Liver (tissue), 9 donors: Measurements from ENCODE around the gene CPSF3. TPM values are rescaled to one million over a fixed set of nuclear protein-coding genes. Genes with fewer than 3 reads are reported as not detected.

Source experiments
- DNase-seq: peaks from one replicate; pipeline ENCODE4 v3.0.0-alpha.2; 2017; ENCODE audit warnings: low spot score
- H3K27ac ChIP-seq, 2 donors: one replicate each; pipeline ENCODE4 v1.7.0; 2013; ENCODE audit warnings: inconsistent platforms in 2 of 2, low read length in 2 of 2, control low read depth in 1 of 2, low read depth in 1 of 2, mild to moderate bottlenecking in 1 of 2
- H3K27me3 ChIP-seq, 4 donors: one replicate each; pipeline versions ENCODE4 v1.6.1 to v1.7.0; 2013; ENCODE audit warnings: low read length in 3 of 4, inconsistent platforms in 1 of 4, mild to moderate bottlenecking in 1 of 4, moderate library complexity in 1 of 4; ENCODE audit not compliant: control insufficient read depth in 4 of 4, insufficient read depth in 4 of 4
- H3K36me3 ChIP-seq, 4 donors: one replicate each; pipeline versions ENCODE4 v1.6.1 to v1.7.0; 2013; ENCODE audit warnings: low read length in 3 of 4, mild to moderate bottlenecking in 3 of 4, low read depth in 1 of 4, moderate library complexity in 1 of 4; ENCODE audit not compliant: control insufficient read depth in 4 of 4, insufficient read depth in 3 of 4
- H3K4me1 ChIP-seq, 4 donors: one replicate each; pipeline versions ENCODE4 v1.6.1 to v1.7.0; 2013; ENCODE audit warnings: low read length in 3 of 4, mild to moderate bottlenecking in 3 of 4, moderate library complexity in 1 of 4; ENCODE audit not compliant: control insufficient read depth in 4 of 4, insufficient read depth in 4 of 4
- H3K4me3 ChIP-seq, 3 donors: one replicate each; pipeline versions ENCODE4 v1.6.1 to v1.7.0; 2013; ENCODE audit warnings: low read length in 3 of 3, control low read depth in 1 of 3, low read depth in 1 of 3, mild to moderate bottlenecking in 1 of 3
- H3K9ac ChIP-seq, 2 donors: one replicate each; pipeline ENCODE4 v1.7.0; 2013; ENCODE audit warnings: low read length in 2 of 2, mild to moderate bottlenecking in 2 of 2, moderate library complexity in 2 of 2, control low read depth in 1 of 2, low read depth in 1 of 2
- H3K9me3 ChIP-seq, 4 donors: one replicate each; pipeline versions ENCODE4 v1.6.1 to v1.7.0; 2013; ENCODE audit warnings: low read length in 3 of 4; ENCODE audit not compliant: control insufficient read depth in 4 of 4
- EGR1 ChIP-seq, 2 donors: IDR thresholded peaks; 2 replicates each; pipeline ENCODE4 v1.6.1; 2016 to 2018; ENCODE audit warnings: antibody characterized with exemption in 2 of 2, low read depth in 2 of 2
- FOXA1 ChIP-seq: IDR thresholded peaks from 2 replicates; pipeline ENCODE4 v1.6.1; 2016; ENCODE audit warnings: antibody characterized with exemption
- FOXA2 ChIP-seq: IDR thresholded peaks from 2 replicates; pipeline ENCODE4 v1.6.1; 2016; ENCODE audit warnings: antibody characterized with exemption
- GABPA ChIP-seq, 2 donors: IDR thresholded peaks in 1 of 2; conservative IDR thresholded peaks in 1 of 2; 2 replicates each; pipeline ENCODE4 v1.6.1; 2016; ENCODE audit warnings: antibody characterized with exemption in 2 of 2, mild to moderate bottlenecking in 1 of 2, moderate library complexity in 1 of 2
- HNF4A ChIP-seq, 2 donors: conservative IDR thresholded peaks; 2 replicates each; pipeline ENCODE4 v1.6.1; 2016; ENCODE audit warnings: antibody characterized with exemption in 2 of 2, mild to moderate bottlenecking in 2 of 2
- HNF4G ChIP-seq: IDR thresholded peaks from 2 replicates; pipeline ENCODE4 v1.6.1; 2016; ENCODE audit warnings: antibody characterized with exemption
- JUND ChIP-seq, 2 donors: IDR thresholded peaks; 2 replicates each; pipeline ENCODE4 v1.6.1; 2016; ENCODE audit warnings: antibody characterized with exemption in 2 of 2
- NR2F2 ChIP-seq: IDR thresholded peaks from 2 replicates; pipeline ENCODE4 v1.6.1; 2016; ENCODE audit warnings: antibody characterized with exemption
- RAD21 ChIP-seq, 2 donors: IDR thresholded peaks; 2 replicates each; pipeline ENCODE4 v1.6.1; 2016; ENCODE audit warnings: antibody characterized with exemption in 2 of 2, mild to moderate bottlenecking in 2 of 2
- RXRA ChIP-seq, 2 donors: IDR thresholded peaks; 2 replicates each; pipeline ENCODE4 v1.6.1; 2017 to 2018; ENCODE audit warnings: antibody characterized with exemption in 2 of 2, mild to moderate bottlenecking in 1 of 2
- SP1 ChIP-seq: IDR thresholded peaks from 2 replicates; pipeline ENCODE4 v1.6.1; 2018; ENCODE audit warnings: antibody characterized with exemption, mild to moderate bottlenecking
- TAF1 ChIP-seq: conservative IDR thresholded peaks from 2 replicates; pipeline ENCODE4 v1.6.1; 2016; ENCODE audit warnings: antibody characterized with exemption, mild to moderate bottlenecking
- YY1 ChIP-seq: IDR thresholded peaks from 2 replicates; pipeline ENCODE4 v1.6.1; 2016; ENCODE audit warnings: antibody characterized with exemption, mild to moderate bottlenecking
- WGBS: extraction: QIAGEN DNeasy Blood & Tissue Kit; methylation state at CpG from one replicate; pipeline ENCODE4 v1.1.7; 2013; 5-methylcytosine and 5-hydroxymethylcytosine counted together
- polyA plus RNA-seq, 2 donors: library from polyadenylated mRNA; stranded (reverse) in 1 of 2; unstranded in 1 of 2; fragments of 200-250 nt in 1 of 2; fragments of >200 nt in 1 of 2; fragmentation: Nextera tagmentation in 1 of 2; extraction: Ambion mirVana in 1 of 2; gene quantifications; one replicate each; pipeline versions ENCODE4 v1.2.1 to v1.2.3, GENCODE V29; 2013 to 2015
- total RNA-seq, 2 donors: library from RNA; depleted of rRNA; stranded (reverse); fragments of >200 nt; gene quantifications; one replicate each; pipeline ENCODE4 v1.2.3, GENCODE V29; 2014
- TF ChIP-seq, protein P1 (sequence below): fragments of 150-350 bp; IDR thresholded peaks from 2 replicates; pipeline ENCODE4 v1.5.1; 2017; ENCODE audit warnings: improper control_type of control experiment, low read depth, low read length; ENCODE audit not compliant: missing input control
- TF ChIP-seq, protein P2 (sequence below): IDR thresholded peaks from 2 replicates; pipeline ENCODE4 v1.6.1; 2016; ENCODE audit warnings: antibody characterized with exemption, mild to moderate bottlenecking
- TF ChIP-seq, protein P3 (sequence below): IDR thresholded peaks from 2 replicates; pipeline ENCODE4 v1.6.1; 2016; ENCODE audit warnings: antibody characterized with exemption
- TF ChIP-seq, protein P4 (sequence below): IDR thresholded peaks from 2 replicates; pipeline ENCODE4 v1.6.1; 2016; ENCODE audit warnings: antibody characterized with exemption
- TF ChIP-seq, protein P5 (sequence below): IDR thresholded peaks from 2 replicates; pipeline ENCODE4 v1.6.1; 2016; ENCODE audit warnings: antibody characterized with exemption
- donor health status: healthy.
- donor health status: healthy.
- donor health status: healthy.
- donor health status: healthy.
- donor health status: healthy.

CPSF3 gene
- total and polyA plus RNA-seq, 4 donors = 8.7 to 32.2 (median 16.9) TPM

DNA sequence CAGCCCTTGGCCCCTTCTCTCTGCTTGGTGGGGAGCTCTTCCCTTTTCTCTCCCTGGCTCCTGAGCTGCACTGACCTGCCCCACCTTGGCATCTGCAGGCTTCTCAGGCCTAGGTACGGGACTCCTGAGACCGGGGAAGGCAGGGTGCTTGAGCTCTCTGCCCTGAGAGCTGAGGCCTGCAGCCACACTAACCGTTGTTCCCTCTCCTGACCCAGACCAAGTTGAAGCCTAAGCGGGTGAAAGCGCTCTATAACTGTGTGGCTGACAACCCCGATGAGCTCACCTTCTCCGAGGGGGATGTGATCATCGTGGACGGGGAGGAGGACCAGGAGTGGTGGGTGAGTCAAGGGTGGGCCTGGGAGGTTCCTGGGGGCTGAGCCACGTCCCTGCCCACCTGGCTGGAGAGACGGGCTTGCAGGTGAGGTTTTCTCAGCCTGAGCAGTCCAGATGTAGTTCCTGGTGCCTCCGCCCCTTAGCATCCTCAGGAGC is 22.4 kb upstream of the CPSF3 start (continued):
- TF ChIP-seq, protein P1, sequence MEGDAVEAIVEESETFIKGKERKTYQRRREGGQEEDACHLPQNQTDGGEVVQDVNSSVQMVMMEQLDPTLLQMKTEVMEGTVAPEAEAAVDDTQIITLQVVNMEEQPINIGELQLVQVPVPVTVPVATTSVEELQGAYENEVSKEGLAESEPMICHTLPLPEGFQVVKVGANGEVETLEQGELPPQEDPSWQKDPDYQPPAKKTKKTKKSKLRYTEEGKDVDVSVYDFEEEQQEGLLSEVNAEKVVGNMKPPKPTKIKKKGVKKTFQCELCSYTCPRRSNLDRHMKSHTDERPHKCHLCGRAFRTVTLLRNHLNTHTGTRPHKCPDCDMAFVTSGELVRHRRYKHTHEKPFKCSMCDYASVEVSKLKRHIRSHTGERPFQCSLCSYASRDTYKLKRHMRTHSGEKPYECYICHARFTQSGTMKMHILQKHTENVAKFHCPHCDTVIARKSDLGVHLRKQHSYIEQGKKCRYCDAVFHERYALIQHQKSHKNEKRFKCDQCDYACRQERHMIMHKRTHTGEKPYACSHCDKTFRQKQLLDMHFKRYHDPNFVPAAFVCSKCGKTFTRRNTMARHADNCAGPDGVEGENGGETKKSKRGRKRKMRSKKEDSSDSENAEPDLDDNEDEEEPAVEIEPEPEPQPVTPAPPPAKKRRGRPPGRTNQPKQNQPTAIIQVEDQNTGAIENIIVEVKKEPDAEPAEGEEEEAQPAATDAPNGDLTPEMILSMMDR = no peak
- TF ChIP-seq TAF1 = no peak

DNA sequence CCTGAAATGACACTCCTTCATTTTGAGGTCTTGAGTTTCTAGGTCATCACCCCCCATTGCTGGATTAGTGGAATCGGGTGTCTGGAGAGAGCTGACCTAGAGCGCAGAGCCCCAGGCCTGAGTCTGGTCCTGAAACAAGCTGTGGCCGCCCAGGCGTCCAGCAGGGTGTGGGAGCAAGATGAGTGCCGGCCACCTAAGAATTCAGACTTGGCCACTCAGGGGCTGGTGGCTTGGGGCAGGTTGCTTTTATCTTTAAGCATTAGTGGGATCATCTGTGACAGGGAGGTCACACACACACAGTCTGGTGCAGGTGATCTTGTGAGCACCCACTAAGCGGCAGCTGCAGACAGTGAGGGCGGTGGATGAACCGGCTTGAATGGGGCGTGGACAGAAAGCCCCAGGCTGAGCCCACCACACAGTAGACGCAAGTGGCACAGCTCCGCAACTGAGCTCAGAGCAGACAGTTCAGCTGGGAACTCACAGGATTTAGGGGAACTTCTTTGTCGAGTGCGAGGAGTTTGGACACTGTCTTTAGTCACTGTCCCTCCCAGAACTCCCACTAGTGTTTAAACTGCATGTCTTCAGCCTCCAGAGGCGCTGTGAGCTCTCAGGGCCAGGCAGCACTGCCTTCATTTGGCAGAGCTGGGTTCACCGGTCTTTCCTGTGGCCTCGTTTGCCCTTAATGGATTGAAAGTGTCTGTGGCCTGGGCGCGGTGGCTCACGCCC is 21.6 kb upstream of the CPSF3 start:
- no peaks in the 10 kb centered on the region for H3K9me3 ChIP-seq
- H3K9ac ChIP-seq = no peak overlapping the region
- H3K4me1 ChIP-seq = no peaks in the 10 kb centered on the region
- 96% methylated on average over 19 of the region's 19 CpGs for WGBS
- H3K27ac ChIP-seq = no peak overlapping the region
- DNase-seq = no peak
- peaks cover 0 to 6% (median 1%) of the 10 kb centered on the region in 4 donors for H3K36me3 ChIP-seq
- TF ChIP-seq NR2F2 (no peak), FOXA2 (no peak), YY1 (no peak), JUND (IDR thresholded peaks at IDR 0.05) (no peak), TAF1 (no peak), SP1 (no peak), RXRA (IDR thresholded peaks at IDR 0.05) (no peak), FOXA1 (no peak), HNF4A (conservative IDR thresholded peaks at IDR 0.05) (no peak), EGR1 (IDR thresholded peaks at IDR 0.05; ENCODE audit: low read depth in 2 of 2) (no peak), GABPA (IDR thresholded peaks at IDR 0.05 in 1 of 2, conservative IDR thresholded peaks at IDR 0.05 in 1 of 2) (no peak), HNF4G (no peak), RAD21 (IDR thresholded peaks at IDR 0.05) (no peak)
- TF ChIP-seq, protein P2, sequence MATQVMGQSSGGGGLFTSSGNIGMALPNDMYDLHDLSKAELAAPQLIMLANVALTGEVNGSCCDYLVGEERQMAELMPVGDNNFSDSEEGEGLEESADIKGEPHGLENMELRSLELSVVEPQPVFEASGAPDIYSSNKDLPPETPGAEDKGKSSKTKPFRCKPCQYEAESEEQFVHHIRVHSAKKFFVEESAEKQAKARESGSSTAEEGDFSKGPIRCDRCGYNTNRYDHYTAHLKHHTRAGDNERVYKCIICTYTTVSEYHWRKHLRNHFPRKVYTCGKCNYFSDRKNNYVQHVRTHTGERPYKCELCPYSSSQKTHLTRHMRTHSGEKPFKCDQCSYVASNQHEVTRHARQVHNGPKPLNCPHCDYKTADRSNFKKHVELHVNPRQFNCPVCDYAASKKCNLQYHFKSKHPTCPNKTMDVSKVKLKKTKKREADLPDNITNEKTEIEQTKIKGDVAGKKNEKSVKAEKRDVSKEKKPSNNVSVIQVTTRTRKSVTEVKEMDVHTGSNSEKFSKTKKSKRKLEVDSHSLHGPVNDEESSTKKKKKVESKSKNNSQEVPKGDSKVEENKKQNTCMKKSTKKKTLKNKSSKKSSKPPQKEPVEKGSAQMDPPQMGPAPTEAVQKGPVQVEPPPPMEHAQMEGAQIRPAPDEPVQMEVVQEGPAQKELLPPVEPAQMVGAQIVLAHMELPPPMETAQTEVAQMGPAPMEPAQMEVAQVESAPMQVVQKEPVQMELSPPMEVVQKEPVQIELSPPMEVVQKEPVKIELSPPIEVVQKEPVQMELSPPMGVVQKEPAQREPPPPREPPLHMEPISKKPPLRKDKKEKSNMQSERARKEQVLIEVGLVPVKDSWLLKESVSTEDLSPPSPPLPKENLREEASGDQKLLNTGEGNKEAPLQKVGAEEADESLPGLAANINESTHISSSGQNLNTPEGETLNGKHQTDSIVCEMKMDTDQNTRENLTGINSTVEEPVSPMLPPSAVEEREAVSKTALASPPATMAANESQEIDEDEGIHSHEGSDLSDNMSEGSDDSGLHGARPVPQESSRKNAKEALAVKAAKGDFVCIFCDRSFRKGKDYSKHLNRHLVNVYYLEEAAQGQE = no peak
- TF ChIP-seq, protein P3, sequence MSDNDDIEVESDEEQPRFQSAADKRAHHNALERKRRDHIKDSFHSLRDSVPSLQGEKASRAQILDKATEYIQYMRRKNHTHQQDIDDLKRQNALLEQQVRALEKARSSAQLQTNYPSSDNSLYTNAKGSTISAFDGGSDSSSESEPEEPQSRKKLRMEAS = no peak
- TF ChIP-seq, protein P4, sequence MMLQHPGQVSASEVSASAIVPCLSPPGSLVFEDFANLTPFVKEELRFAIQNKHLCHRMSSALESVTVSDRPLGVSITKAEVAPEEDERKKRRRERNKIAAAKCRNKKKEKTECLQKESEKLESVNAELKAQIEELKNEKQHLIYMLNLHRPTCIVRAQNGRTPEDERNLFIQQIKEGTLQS = no peak
- TF ChIP-seq, protein P5, sequence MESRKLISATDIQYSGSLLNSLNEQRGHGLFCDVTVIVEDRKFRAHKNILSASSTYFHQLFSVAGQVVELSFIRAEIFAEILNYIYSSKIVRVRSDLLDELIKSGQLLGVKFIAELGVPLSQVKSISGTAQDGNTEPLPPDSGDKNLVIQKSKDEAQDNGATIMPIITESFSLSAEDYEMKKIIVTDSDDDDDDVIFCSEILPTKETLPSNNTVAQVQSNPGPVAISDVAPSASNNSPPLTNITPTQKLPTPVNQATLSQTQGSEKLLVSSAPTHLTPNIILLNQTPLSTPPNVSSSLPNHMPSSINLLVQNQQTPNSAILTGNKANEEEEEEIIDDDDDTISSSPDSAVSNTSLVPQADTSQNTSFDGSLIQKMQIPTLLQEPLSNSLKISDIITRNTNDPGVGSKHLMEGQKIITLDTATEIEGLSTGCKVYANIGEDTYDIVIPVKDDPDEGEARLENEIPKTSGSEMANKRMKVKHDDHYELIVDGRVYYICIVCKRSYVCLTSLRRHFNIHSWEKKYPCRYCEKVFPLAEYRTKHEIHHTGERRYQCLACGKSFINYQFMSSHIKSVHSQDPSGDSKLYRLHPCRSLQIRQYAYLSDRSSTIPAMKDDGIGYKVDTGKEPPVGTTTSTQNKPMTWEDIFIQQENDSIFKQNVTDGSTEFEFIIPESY = no peak
- TF ChIP-seq, protein P1 = no peak
- H3K4me3 ChIP-seq = no peak overlapping the region
- no peaks in the 10 kb centered on the region for H3K27me3 ChIP-seq
